Endodermal cell (in vitro differentiated cells): ENCODE results near the gene CCL27. TPM values are rescaled to one million over a fixed set of nuclear protein-coding genes. Genes with fewer than 3 reads are reported as not detected.
A peak's percentile ranks its signal among the peaks of the same experiment; 100 is the strongest.

Experiments
- DNase-seq: peaks from one replicate; pipeline ENCODE4 v3.0.0-alpha.2; 2017
- H3K27ac ChIP-seq: 2 replicates; pipeline ENCODE4 v1.5.1; 2013; ENCODE audit warnings: mild to moderate bottlenecking, low read depth, low read length, moderate library complexity
- H3K27me3 ChIP-seq: 2 replicates; pipeline ENCODE4 v1.6.1; 2013; ENCODE audit warnings: mild to moderate bottlenecking, low read length, moderate library complexity; ENCODE audit not compliant: insufficient read depth, control insufficient read depth, poor library complexity, severe bottlenecking
- H3K36me3 ChIP-seq: 2 replicates; pipeline ENCODE4 v1.7.0; 2013; ENCODE audit warnings: mild to moderate bottlenecking, low read length, moderate library complexity; ENCODE audit not compliant: control insufficient read depth, insufficient read depth
- H3K4me1 ChIP-seq: one replicate; pipeline ENCODE4 v1.7.0; 2013; ENCODE audit warnings: low read length; ENCODE audit not compliant: control insufficient read depth, insufficient read depth
- H3K4me3 ChIP-seq: 2 replicates; pipeline ENCODE4 v1.5.1; 2013; ENCODE audit warnings: mild to moderate bottlenecking, low read length, moderate library complexity
- H3K9ac ChIP-seq: 2 replicates; pipeline ENCODE4 v1.6.1; 2013; ENCODE audit warnings: mild to moderate bottlenecking, low read length, moderate library complexity; ENCODE audit not compliant: poor library complexity, severe bottlenecking; ENCODE audit errors: extremely low read depth
- H3K9me3 ChIP-seq: 2 replicates; pipeline ENCODE4 v1.6.1; 2013; ENCODE audit warnings: mild to moderate bottlenecking, low read length, moderate library complexity; ENCODE audit not compliant: control insufficient read depth
- H3K27ac Mint-ChIP-seq: 2 replicates; pipeline ENCODE4 v1.8.0; 2020; ENCODE audit warnings: mixed read lengths
- H3K27me3 Mint-ChIP-seq: 2 replicates; pipeline ENCODE4 v1.8.0; 2021; ENCODE audit warnings: mild to moderate bottlenecking, mixed read lengths; ENCODE audit not compliant: insufficient read depth
- H3K36me3 Mint-ChIP-seq: 2 replicates; pipeline ENCODE4 v1.8.0; 2020; ENCODE audit warnings: low read depth, mixed read lengths
- H3K4me1 Mint-ChIP-seq: 2 replicates; pipeline ENCODE4 v1.8.0; 2020; ENCODE audit warnings: mixed read lengths
- H3K4me3 Mint-ChIP-seq: 2 replicates; pipeline ENCODE4 v1.8.0; 2020; ENCODE audit warnings: mild to moderate bottlenecking, moderate library complexity, mixed read lengths
- H3K9me3 Mint-ChIP-seq: 2 replicates; pipeline ENCODE4 v1.8.0; 2020; ENCODE audit warnings: mild to moderate bottlenecking, mixed read lengths
- CTCF ChIP-seq: fragments of 200-600 bp; sonication (generic); conservative IDR thresholded peaks from 2 replicates; pipeline ENCODE4 v1.5.0; 2021; ENCODE audit warnings: antibody characterized with exemption, mild to moderate bottlenecking
- WGBS, 2 experiments: methylation state at CpG; one replicate each; pipeline versions ENCODE4 v1.1.5 to v1.1.7; 2013; ENCODE audit warnings: missing lambda C conversion rate in 2 of 2, mixed read lengths in 1 of 2; ENCODE audit not compliant: insufficient coverage in 1 of 2, insufficient read length in 1 of 2; 5-methylcytosine and 5-hydroxymethylcytosine counted together
- total RNA-seq, 2 donors: library from RNA; stranded (reverse); fragmentation: NEBNext Ultra II Directional in 1 of 2; extraction: Animal tissue kit (Norgen Biotek cat#: 25700) in 1 of 2; gene quantifications; 2 replicates in 1 of 2; 3 replicates in 1 of 2; pipeline ENCODE4 v1.2.1, GENCODE V29; 2021

Gene CCL27
- total RNA-seq, 2 donors from 2014 or later = not detected

DNA sequence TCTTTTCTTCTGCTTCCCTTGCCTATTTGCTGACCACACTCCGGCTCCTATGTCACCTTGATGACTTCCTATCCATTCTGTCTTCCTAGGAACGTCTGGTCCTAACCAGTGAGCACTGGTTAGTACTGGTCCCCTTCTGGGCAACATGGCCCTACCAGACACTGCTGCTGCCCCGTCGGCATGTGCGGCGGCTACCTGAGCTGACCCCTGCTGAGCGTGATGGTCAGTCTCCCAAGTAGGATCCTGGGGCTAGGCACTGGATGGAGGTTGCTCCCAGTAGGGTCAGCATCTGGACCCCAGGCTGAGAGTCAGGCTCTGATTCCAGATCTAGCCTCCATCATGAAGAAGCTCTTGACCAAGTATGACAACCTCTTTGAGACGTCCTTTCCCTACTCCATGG is 13.8 kb downstream of the CCL27 start:
- Histone ChIP-seq H3K9ac (no peak overlapping the region), H3K9me3 (no peaks in the 10 kb centered on the region), H3K4me3 (no peak overlapping the region), H3K27me3 (no peaks in the 10 kb centered on the region), H3K27ac (no peak overlapping the region), H3K4me1 (peaks cover 27% of the 10 kb centered on the region), H3K36me3 (peaks cover 28% of the 10 kb centered on the region)
- peaks cover 49% of the 10 kb centered on the region for H3K4me1 Mint-ChIP-seq
- no peak for TF ChIP-seq CTCF
- no peaks in the 10 kb centered on the region for H3K27me3 Mint-ChIP-seq
- DNase-seq = no peak
- peaks cover 20% of the 10 kb centered on the region for H3K36me3 Mint-ChIP-seq
- H3K4me3 Mint-ChIP-seq = no peak overlapping the region
- 95 to 97% methylated on average over 7 to 8 of the region's 8 CpGs for WGBS, 2 experiments
- H3K27ac Mint-ChIP-seq = no peak overlapping the region
- H3K9me3 Mint-ChIP-seq = no peaks in the 10 kb centered on the region

DNA sequence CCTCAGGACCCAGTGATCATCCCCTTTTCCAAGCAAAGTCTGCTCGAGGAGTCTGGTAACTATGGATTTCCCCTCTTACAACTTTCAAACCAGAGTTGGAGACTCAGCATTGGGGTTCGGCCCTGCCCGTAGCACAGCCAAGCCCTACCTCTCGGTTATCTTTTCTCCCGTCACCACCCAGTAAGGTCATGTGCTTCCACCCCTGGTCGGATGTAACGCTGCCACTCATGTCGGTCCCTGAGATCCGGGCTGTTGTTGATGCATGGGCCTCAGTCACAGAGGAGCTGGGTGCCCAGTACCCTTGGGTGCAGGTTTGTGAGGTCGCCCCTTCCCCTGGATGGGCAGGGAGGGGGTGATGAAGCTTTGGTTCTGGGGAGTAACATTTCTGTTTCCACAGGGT is 14.8 kb downstream of the CCL27 start:
- Histone ChIP-seq H3K9ac (no peak overlapping the region), H3K27me3 (no peaks in the 10 kb centered on the region), H3K4me1 (peaks cover 20% of the 10 kb centered on the region), H3K36me3 (peaks cover 28% of the 10 kb centered on the region), H3K27ac (no peak overlapping the region), H3K4me3 (peak overlapping the region; percentile 87), H3K9me3 (no peaks in the 10 kb centered on the region)
- Mint-ChIP-seq H3K9me3 (no peaks in the 10 kb centered on the region), H3K4me3 (peak overlapping the region; percentile 83), H3K36me3 (peaks cover 20% of the 10 kb centered on the region), H3K4me1 (peaks cover 40% of the 10 kb centered on the region), H3K27me3 (no peaks in the 10 kb centered on the region), H3K27ac (no peak overlapping the region)
- 87 to 88% methylated on average over 9 to 10 of the region's 10 CpGs for WGBS, 2 experiments
- no peak for DNase-seq
- TF ChIP-seq CTCF = no peak

GRCh38 chr9:34647084-34647403 is 15.4 kb downstream of the CCL27 start:
- Mint-ChIP-seq H3K27ac (peak overlapping the region; percentile 89), H3K4me1 (peaks cover 34% of the 10 kb centered on the region), H3K27me3 (no peaks in the 10 kb centered on the region), H3K36me3 (peaks cover 20% of the 10 kb centered on the region), H3K9me3 (no peaks in the 10 kb centered on the region), H3K4me3 (peak overlapping the region; percentile 83)
- H3K36me3 ChIP-seq = peaks cover 28% of the 10 kb centered on the region
- peaks cover 14% of the 10 kb centered on the region for H3K4me1 ChIP-seq
- peak overlapping the region; percentile 65 for H3K9ac ChIP-seq
- H3K4me3 ChIP-seq = peak overlapping the region; percentile 87
- no peak overlapping the region for H3K27ac ChIP-seq
- DNase-seq = no peak
- TF ChIP-seq CTCF = no peak
- no peaks in the 10 kb centered on the region for H3K27me3 ChIP-seq
- 0 to 10% methylated on average over 2 to 8 of the region's 8 CpGs for WGBS, 2 experiments
- no peaks in the 10 kb centered on the region for H3K9me3 ChIP-seq
